ENCODE measurements around the gene B4GALT7.

The B4GALT7 gene

GRCh38 chr5:177603631-177604030 lies 3.7 kb downstream of the B4GALT7 start:
- DNase-seq, result no peak
- no peaks in the 10 kb centered on the region for H3K9me3 Mint-ChIP-seq
- H3K4me1 Mint-ChIP-seq, result peaks cover 61% of the 10 kb centered on the region
- peak overlapping the region in 1 of 2 donors; percentile 95 for H3K27ac Mint-ChIP-seq
- peak overlapping the region in 1 of 2 donors; percentile 7 for H3K4me3 Mint-ChIP-seq
- no peak for ATAC-seq
- H3K27me3 Mint-ChIP-seq, result no peaks in the 10 kb centered on the region

- Mint-ChIP-seq H3K4me1 (peaks cover 56% of the 10 kb centered on the region), H3K9me3 (no peaks in the 10 kb centered on the region), H3K27ac (no peak overlapping the region), H3K4me3 (no peak overlapping the region), H3K27me3 (no peaks in the 10 kb centered on the region)
- ATAC-seq, result no peak
- no peak for DNase-seq
These were observed 4.2 kb downstream of the B4GALT7 start for GRCh38 chr5:177604116-177604521.

GRCh38 chr5:177604656-177605055 lies 4.7 kb downstream of the B4GALT7 start:
- H3K27ac Mint-ChIP-seq, result peak overlapping the region; percentile 3 to 84

GRCh38 chr5:177605078-177605477 lies 5.1 kb downstream of the B4GALT7 start:
- Mint-ChIP-seq H3K4me1 (peaks cover 52% of the 10 kb centered on the region), H3K27me3 (no peaks in the 10 kb centered on the region), H3K27ac (peak overlapping the region; percentile 3 to 84), H3K4me3 (no peak overlapping the region), H3K9me3 (no peaks in the 10 kb centered on the region)
- ATAC-seq, result no peak
- DNase-seq, result no peak

More at GRCh38 chr5:177604656-177605055, 4.7 kb downstream of the B4GALT7 start:
- ATAC-seq (no peak), DNase-seq (no peak)
- Mint-ChIP-seq H3K4me3 (no peak overlapping the region), H3K27me3 (no peaks in the 10 kb centered on the region), H3K4me1 (peaks cover 52% of the 10 kb centered on the region), H3K9me3 (no peaks in the 10 kb centered on the region)

GRCh38 chr5:177605667-177606066 lies 5.7 kb downstream of the B4GALT7 start:
- H3K27me3 Mint-ChIP-seq, result no peaks in the 10 kb centered on the region
- no peaks in the 10 kb centered on the region for H3K9me3 Mint-ChIP-seq
- DNase-seq, result no peak
- no peak overlapping the region for H3K4me3 Mint-ChIP-seq
- H3K27ac Mint-ChIP-seq, result peak overlapping the region in 1 of 2 donors; percentile 79
- H3K4me1 Mint-ChIP-seq, result peaks cover 48% of the 10 kb centered on the region
- ATAC-seq, result no peak

GRCh38 chr5:177606071-177607051 lies 6.4 kb downstream of the B4GALT7 start:
- Mint-ChIP-seq H3K4me1 (peaks cover 42% of the 10 kb centered on the region), H3K27me3 (no peaks in the 10 kb centered on the region), H3K27ac (peak overlapping the region in 1 of 2 donors; percentile 79), H3K4me3 (no peak overlapping the region), H3K9me3 (no peaks in the 10 kb centered on the region)
- no peak for ATAC-seq
- DNase-seq, result no peak

GRCh38 chr5:177607115-177607451 lies 7.2 kb downstream of the B4GALT7 start:
- ATAC-seq (peak; percentile 2), DNase-seq (no peak)
- Mint-ChIP-seq H3K9me3 (no peaks in the 10 kb centered on the region), H3K4me3 (no peak overlapping the region), H3K27me3 (no peaks in the 10 kb centered on the region), H3K27ac (no peak overlapping the region), H3K4me1 (peaks cover 42% of the 10 kb centered on the region)

- ATAC-seq (peak; percentile 79), DNase-seq (peak; percentile 56 to 69)
- no peaks in the 10 kb centered on the region for H3K9me3 Mint-ChIP-seq
- peaks cover 36% of the 10 kb centered on the region for H3K4me1 Mint-ChIP-seq
- no peaks in the 10 kb centered on the region for H3K27me3 Mint-ChIP-seq
- H3K4me3 Mint-ChIP-seq, result no peak overlapping the region
- H3K27ac Mint-ChIP-seq, result peak overlapping the region in 1 of 2 donors; percentile 88
These were observed 7.7 kb downstream of the B4GALT7 start for GRCh38 chr5:177607452-177608192.

- Mint-ChIP-seq H3K4me3 (no peak overlapping the region), H3K9me3 (no peaks in the 10 kb centered on the region), H3K4me1 (peaks cover 34% of the 10 kb centered on the region), H3K27ac (peak overlapping the region in 1 of 2 donors; percentile 88), H3K27me3 (no peaks in the 10 kb centered on the region)
- no peak for ATAC-seq
- no peak for DNase-seq
These were observed 8.5 kb downstream of the B4GALT7 start for GRCh38 chr5:177608243-177609075.

- no peak overlapping the region for H3K4me3 Mint-ChIP-seq
- ATAC-seq (no peak), DNase-seq (no peak)
- peaks cover 30% of the 10 kb centered on the region for H3K4me1 Mint-ChIP-seq
- no peaks in the 10 kb centered on the region for H3K9me3 Mint-ChIP-seq
- H3K27ac Mint-ChIP-seq, result no peak overlapping the region
- no peaks in the 10 kb centered on the region for H3K27me3 Mint-ChIP-seq
These were observed 9.4 kb downstream of the B4GALT7 start for GRCh38 chr5:177609076-177610059.

- DNase-seq, result no peak
- H3K27ac Mint-ChIP-seq, result peak overlapping the region in 1 of 2 donors; percentile 58
These were observed 10.3 kb downstream of the B4GALT7 start for GRCh38 chr5:177610131-177610769.

GRCh38 chr5:177610770-177611445 lies 11.0 kb downstream of the B4GALT7 start:
- ATAC-seq, result no peak
- Mint-ChIP-seq H3K9me3 (no peaks in the 10 kb centered on the region), H3K4me3 (no peak overlapping the region), H3K27ac (peak overlapping the region in 1 of 2 donors; percentile 58), H3K27me3 (no peaks in the 10 kb centered on the region), H3K4me1 (peaks cover 19% of the 10 kb centered on the region)
- DNase-seq, result no peak

More at GRCh38 chr5:177610131-177610769, 10.3 kb downstream of the B4GALT7 start:
- no peak for ATAC-seq
- Mint-ChIP-seq H3K4me1 (peaks cover 26% of the 10 kb centered on the region), H3K9me3 (no peaks in the 10 kb centered on the region), H3K4me3 (no peak overlapping the region), H3K27me3 (no peaks in the 10 kb centered on the region)

- H3K27me3 Mint-ChIP-seq, result no peaks in the 10 kb centered on the region
- peaks cover 12% of the 10 kb centered on the region for H3K4me1 Mint-ChIP-seq
- H3K4me3 Mint-ChIP-seq, result no peak overlapping the region
- H3K9me3 Mint-ChIP-seq, result no peaks in the 10 kb centered on the region
- peak overlapping the region in 1 of 2 donors; percentile 60 for H3K27ac Mint-ChIP-seq
- DNase-seq (no peak), ATAC-seq (no peak)
These were observed 11.7 kb downstream of the B4GALT7 start for GRCh38 chr5:177611446-177612214.

Measured in stimulated activated naive CD8-positive, alpha-beta T cell treated with anti-CD3 and anti-CD28 coated beads, Interleukin-15, amount 100 ng/mL, for 72 hours (primary cell).